ENCODE measurements around the gene FAM120AOS. TPM values are rescaled to one million over a fixed set of nuclear protein-coding genes. Genes with fewer than 3 reads are reported as not detected.

The FAM120AOS gene
- total and polyA plus RNA-seq, 2 of the 8 experiments (the other 6 are each of a cell fraction or from before 2014, with no cell fraction given) = 29.6 to 37.6 TPM

DNA sequence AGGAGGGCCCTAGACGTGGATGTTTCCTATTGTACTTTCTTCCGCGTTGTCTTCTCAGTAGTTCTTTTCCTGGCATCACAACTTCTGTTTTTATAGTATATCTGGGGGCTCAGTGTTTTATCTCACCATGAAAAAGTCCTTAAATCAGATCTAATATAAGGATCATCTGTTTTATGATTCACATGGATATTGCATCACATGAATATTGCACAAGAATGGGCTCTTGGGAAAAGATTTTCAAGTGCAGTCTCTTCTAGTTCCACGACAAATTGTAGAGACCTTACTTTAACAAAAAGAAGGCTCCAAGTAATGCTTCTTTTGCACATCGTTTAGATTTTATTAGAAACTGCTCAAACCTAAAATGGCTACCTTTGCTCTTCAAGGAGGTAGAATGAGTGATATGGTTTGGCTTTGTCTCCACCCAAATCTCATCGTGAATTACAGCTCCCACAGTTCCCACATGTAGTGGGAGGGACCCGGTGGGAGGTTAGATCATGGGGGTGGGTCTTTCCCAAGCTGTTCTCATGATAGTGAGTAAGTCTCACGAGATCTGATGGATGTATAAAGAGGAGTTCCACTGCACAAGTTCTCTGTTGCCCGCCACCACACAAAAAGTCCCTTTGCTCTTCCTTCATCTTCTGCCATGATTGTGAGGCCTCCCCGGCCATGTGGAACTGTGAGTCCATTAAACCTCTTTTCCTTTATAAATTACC, 55.6 kb downstream of the FAM120AOS start:
- H2BK20ac ChIP-seq (ENCODE audit: low read length) = no peak overlapping the region
- no peaks in the 10 kb centered on the region for H3K79me2 ChIP-seq (ENCODE audit: control insufficient read depth in 1 of 2, insufficient read depth in 2 of 2, low read length in 2 of 2)
- H2BK12ac ChIP-seq (ENCODE audit: low read depth, low read length) = no peak overlapping the region
- H3K27me3 ChIP-seq (replicated peaks in 1 of 4; ENCODE audit: control insufficient read depth in 3 of 4, extremely low read depth in 1 of 4, insufficient read depth in 3 of 4, low read length in 3 of 4) = no peaks in the 10 kb centered on the region
- no peak overlapping the region for H2AFZ ChIP-seq (ENCODE audit: low read length)
- no peak overlapping the region for H3K9ac ChIP-seq (replicated peaks in 1 of 4; ENCODE audit: extremely low read depth in 1 of 4, low read depth in 3 of 4, low read length in 3 of 4)
- no peaks in the 10 kb centered on the region for H3K9me3 ChIP-seq (ENCODE audit: insufficient read depth in 2 of 2, low read depth in 1 of 2, low read length in 1 of 2)
- H3K23ac ChIP-seq (ENCODE audit: insufficient read length) = no peak overlapping the region
- FAIRE-seq (no peak), DNase-seq (ENCODE audit: low read depth in 1 of 2, low spot score in 2 of 2) (no peak)
- H3K4ac ChIP-seq (replicated peaks; ENCODE audit: insufficient read length, low read depth, low read length) = no peak overlapping the region
- no peak overlapping the region for H2BK120ac ChIP-seq (replicated peaks; ENCODE audit: low read depth, low read length)
- H3K4me2 ChIP-seq (ENCODE audit: insufficient read depth in 1 of 2, low read depth in 2 of 2, low read length in 2 of 2) = no peak overlapping the region
- no peak overlapping the region for H2BK5ac ChIP-seq (ENCODE audit: low read depth, low read length)
- H2BK15ac ChIP-seq (ENCODE audit: low read length) = no peak overlapping the region
- no peaks in the 10 kb centered on the region for H3K79me1 ChIP-seq (ENCODE audit: low read depth, low read length)
- POLR2A ChIA-PET (ENCODE audit: partially characterized antibody) = no interaction called here
- no peaks in the 10 kb centered on the region for H4K20me1 ChIP-seq (replicated peaks in 1 of 2; ENCODE audit: control insufficient read depth in 1 of 2, insufficient read depth in 2 of 2, low read length in 2 of 2)
- H3K27ac ChIP-seq (ENCODE audit: low read depth, low read length) = no peak overlapping the region
- H3K4me1 ChIP-seq (replicated peaks in 1 of 4; ENCODE audit: control insufficient read depth in 3 of 4, insufficient read depth in 4 of 4, low read length in 3 of 4) = no peaks in the 10 kb centered on the region; a peak in 1 of 7 replicates
- no peak overlapping the region for H4K8ac ChIP-seq (ENCODE audit: extremely low read depth, insufficient read depth, low read length)
- H3K18ac ChIP-seq (ENCODE audit: extremely low read depth, low read length) = no peak overlapping the region
- no peaks in the 10 kb centered on the region for H3K23me2 ChIP-seq (ENCODE audit: low read depth, low read length)
- CTCF ChIA-PET (ENCODE audit: partially characterized antibody) = interaction anchor here (0.9 to 1.3 kb wide), 2 partner anchors 19 to 110 kb away, joined by 3 read pairs; no protein-coding TSS in a partner anchor
- 79% methylated on average over 10 of the region's 10 CpGs; no CpG with 5 or more reads in 1 of the 2 experiments for WGBS, 2 experiments (ENCODE audit: extremely low coverage in 1 of 2, insufficient coverage in 1 of 2, insufficient read length in 1 of 2, insufficient replicate concordance in 2 of 2, low coverage in 1 of 2, low lambda C conversion rate in 2 of 2, missing lambda C conversion rate in 1 of 2)
- no peak overlapping the region for H4K5ac ChIP-seq (ENCODE audit: insufficient read length, low read depth, low read length)
- H3K56ac ChIP-seq (replicated peaks; ENCODE audit: insufficient read length, low read depth, low read length) = no peak overlapping the region
- H3K36me3 ChIP-seq (ENCODE audit: control insufficient read depth in 2 of 4, insufficient read depth in 4 of 4, low read length in 3 of 4) = no peaks in the 10 kb centered on the region
- no peak overlapping the region for H2AK5ac ChIP-seq (ENCODE audit: low read depth, low read length)
- H3K14ac ChIP-seq (ENCODE audit: insufficient read length) = no peak overlapping the region
- H3K4me3 ChIP-seq (ENCODE audit: extremely low read depth in 1 of 4, insufficient read depth in 2 of 4, low read depth in 3 of 4, low read length in 4 of 4) = no peak overlapping the region
- no peak overlapping the region for H4K91ac ChIP-seq (replicated peaks; ENCODE audit: insufficient read length, low read length)
- TF ChIP-seq, protein P1, sequence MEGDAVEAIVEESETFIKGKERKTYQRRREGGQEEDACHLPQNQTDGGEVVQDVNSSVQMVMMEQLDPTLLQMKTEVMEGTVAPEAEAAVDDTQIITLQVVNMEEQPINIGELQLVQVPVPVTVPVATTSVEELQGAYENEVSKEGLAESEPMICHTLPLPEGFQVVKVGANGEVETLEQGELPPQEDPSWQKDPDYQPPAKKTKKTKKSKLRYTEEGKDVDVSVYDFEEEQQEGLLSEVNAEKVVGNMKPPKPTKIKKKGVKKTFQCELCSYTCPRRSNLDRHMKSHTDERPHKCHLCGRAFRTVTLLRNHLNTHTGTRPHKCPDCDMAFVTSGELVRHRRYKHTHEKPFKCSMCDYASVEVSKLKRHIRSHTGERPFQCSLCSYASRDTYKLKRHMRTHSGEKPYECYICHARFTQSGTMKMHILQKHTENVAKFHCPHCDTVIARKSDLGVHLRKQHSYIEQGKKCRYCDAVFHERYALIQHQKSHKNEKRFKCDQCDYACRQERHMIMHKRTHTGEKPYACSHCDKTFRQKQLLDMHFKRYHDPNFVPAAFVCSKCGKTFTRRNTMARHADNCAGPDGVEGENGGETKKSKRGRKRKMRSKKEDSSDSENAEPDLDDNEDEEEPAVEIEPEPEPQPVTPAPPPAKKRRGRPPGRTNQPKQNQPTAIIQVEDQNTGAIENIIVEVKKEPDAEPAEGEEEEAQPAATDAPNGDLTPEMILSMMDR (IDR thresholded peaks at IDR 0.05; ENCODE audit: control extremely low read depth in 1 of 3, insufficient read depth in 1 of 3, low read depth in 1 of 3, low read length in 3 of 3) = no peak
- TF ChIP-seq BRCA1 (IDR thresholded peaks at IDR 0.05; ENCODE audit: low read depth, low read length) = no peak
- TF ChIP-seq, protein P2, sequence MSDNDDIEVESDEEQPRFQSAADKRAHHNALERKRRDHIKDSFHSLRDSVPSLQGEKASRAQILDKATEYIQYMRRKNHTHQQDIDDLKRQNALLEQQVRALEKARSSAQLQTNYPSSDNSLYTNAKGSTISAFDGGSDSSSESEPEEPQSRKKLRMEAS (IDR thresholded peaks at IDR 0.05) = no peak
- no peak for TF ChIP-seq RBBP5 (IDR thresholded peaks at IDR 0.05; ENCODE audit: borderline replicate concordance, low read depth, low read length)
- TF ChIP-seq NANOG (IDR thresholded peaks at IDR 0.05; ENCODE audit: insufficient read depth, low read depth, low read length, poor library complexity, severe bottlenecking) = no peak
- TF ChIP-seq CTBP2 (IDR thresholded peaks at IDR 0.05; ENCODE audit: borderline replicate concordance, insufficient read depth, insufficient read length, low read length) = no peak
- no peak for TF ChIP-seq JUN (IDR thresholded peaks at IDR 0.05; ENCODE audit: low read depth, low read length)
- no peak for TF ChIP-seq SIRT6 (IDR thresholded peaks at IDR 0.05; ENCODE audit: low read length)
- no peak for TF ChIP-seq GABPA (IDR thresholded peaks at IDR 0.05; ENCODE audit: borderline replicate concordance, insufficient read depth, low read length)
